ENCODE data around the gene EBF3. TPM values are rescaled to one million over a fixed set of nuclear protein-coding genes. Genes with fewer than 3 reads are reported as not detected.

Gene EBF3
- total RNA-seq, 1 donor from 2014 or later = 0.07 TPM

- no peak for TF ChIP-seq CTCF (IDR thresholded peaks at IDR 0.05; ENCODE audit: insufficient read depth, low read depth, low read length)
- no peak for TF ChIP-seq EZH2 (IDR thresholded peaks at IDR 0.05; ENCODE audit: insufficient read depth, low read length)
- Mint-ChIP-seq H3K9me3 (ENCODE audit: unreplicated experiment) (peaks cover 7% of the 10 kb centered on the region), H3K27ac (ENCODE audit: unreplicated experiment) (no peak overlapping the region), H3K4me3 (ENCODE audit: unreplicated experiment) (no peak overlapping the region), H3K36me3 (ENCODE audit: low read depth, unreplicated experiment) (no peaks in the 10 kb centered on the region), H3K4me1 (ENCODE audit: low read depth, unreplicated experiment) (no peaks in the 10 kb centered on the region), H3K27me3 (ENCODE audit: low read depth, unreplicated experiment) (no peaks in the 10 kb centered on the region)
- H3K9me3 ChIP-seq (ENCODE audit: insufficient read depth, low read depth, low read length) = peaks cover 7% of the 10 kb centered on the region
- H3K79me2 ChIP-seq (ENCODE audit: insufficient read depth, low read length) = no peaks in the 10 kb centered on the region
- no peaks in the 10 kb centered on the region for H3K36me3 ChIP-seq (ENCODE audit: insufficient read depth, low read length)
- H2AFZ ChIP-seq (ENCODE audit: low read depth, low read length) = no peak overlapping the region
- no peak overlapping the region for H3K4me2 ChIP-seq (ENCODE audit: low read length)
- no peak for FAIRE-seq
- H4K20me1 ChIP-seq (ENCODE audit: insufficient read depth, low read length) = no peaks in the 10 kb centered on the region
- H3K27ac ChIP-seq (ENCODE audit: low read depth, low read length) = no peak overlapping the region
- no peak overlapping the region for H3K4me3 ChIP-seq (ENCODE audit: insufficient read depth, low read depth, low read length)
- no peaks in the 10 kb centered on the region for H3K27me3 ChIP-seq (ENCODE audit: insufficient read depth, low read length)
- H3K9ac ChIP-seq (ENCODE audit: low read length) = no peak overlapping the region
- DNase-seq (ENCODE audit: low read depth) = no peak
- H3K4me1 ChIP-seq (ENCODE audit: insufficient read depth, low read length) = no peaks in the 10 kb centered on the region
These were observed 176.5 kb downstream of the EBF3 start for GRCh38 chr10:129787557-129787956.

GRCh38 chr10:129786216-129786615 lies 177.9 kb downstream of the EBF3 start:
- Mint-ChIP-seq H3K9me3 (ENCODE audit: unreplicated experiment) (peaks cover 7% of the 10 kb centered on the region), H3K27me3 (ENCODE audit: low read depth, unreplicated experiment) (no peaks in the 10 kb centered on the region), H3K36me3 (ENCODE audit: low read depth, unreplicated experiment) (no peaks in the 10 kb centered on the region), H3K4me3 (ENCODE audit: unreplicated experiment) (no peak overlapping the region), H3K27ac (ENCODE audit: unreplicated experiment) (no peak overlapping the region), H3K4me1 (ENCODE audit: low read depth, unreplicated experiment) (no peaks in the 10 kb centered on the region)
- TF ChIP-seq EZH2 (IDR thresholded peaks at IDR 0.05; ENCODE audit: insufficient read depth, low read length) (no peak), CTCF (IDR thresholded peaks at IDR 0.05; ENCODE audit: insufficient read depth, low read depth, low read length) (no peak)
- no peak for FAIRE-seq
- Histone ChIP-seq H4K20me1 (ENCODE audit: insufficient read depth, low read length) (no peaks in the 10 kb centered on the region), H3K9me3 (ENCODE audit: insufficient read depth, low read depth, low read length) (peaks cover 3% of the 10 kb centered on the region), H3K4me1 (ENCODE audit: insufficient read depth, low read length) (no peaks in the 10 kb centered on the region), H3K4me2 (ENCODE audit: low read length) (no peak overlapping the region), H3K36me3 (ENCODE audit: insufficient read depth, low read length) (no peaks in the 10 kb centered on the region), H3K27me3 (ENCODE audit: insufficient read depth, low read length) (no peaks in the 10 kb centered on the region), H2AFZ (ENCODE audit: low read depth, low read length) (no peak overlapping the region), H3K9ac (ENCODE audit: low read length) (no peak overlapping the region), H3K79me2 (ENCODE audit: insufficient read depth, low read length) (no peaks in the 10 kb centered on the region), H3K4me3 (ENCODE audit: insufficient read depth, low read depth, low read length) (no peak overlapping the region), H3K27ac (ENCODE audit: low read depth, low read length) (no peak overlapping the region)
- no peak for DNase-seq (ENCODE audit: low read depth)

- no peak for DNase-seq (ENCODE audit: low read depth)
- no peak overlapping the region for H3K4me2 ChIP-seq (ENCODE audit: low read length)
- Mint-ChIP-seq H3K9me3 (ENCODE audit: unreplicated experiment) (peaks cover 7% of the 10 kb centered on the region), H3K36me3 (ENCODE audit: low read depth, unreplicated experiment) (no peaks in the 10 kb centered on the region), H3K4me1 (ENCODE audit: low read depth, unreplicated experiment) (no peaks in the 10 kb centered on the region), H3K4me3 (ENCODE audit: unreplicated experiment) (no peak overlapping the region), H3K27me3 (ENCODE audit: low read depth, unreplicated experiment) (peaks cover 1% of the 10 kb centered on the region), H3K27ac (ENCODE audit: unreplicated experiment) (no peak overlapping the region)
- H3K36me3 ChIP-seq (ENCODE audit: insufficient read depth, low read length) = no peaks in the 10 kb centered on the region
- no peak overlapping the region for H2AFZ ChIP-seq (ENCODE audit: low read depth, low read length)
- no peaks in the 10 kb centered on the region for H3K4me1 ChIP-seq (ENCODE audit: insufficient read depth, low read length)
- no peak overlapping the region for H3K4me3 ChIP-seq (ENCODE audit: insufficient read depth, low read depth, low read length)
- no peak for FAIRE-seq
- H3K27me3 ChIP-seq (ENCODE audit: insufficient read depth, low read length) = no peaks in the 10 kb centered on the region
- H3K79me2 ChIP-seq (ENCODE audit: insufficient read depth, low read length) = no peaks in the 10 kb centered on the region
- H4K20me1 ChIP-seq (ENCODE audit: insufficient read depth, low read length) = no peaks in the 10 kb centered on the region
- peaks cover 3% of the 10 kb centered on the region for H3K9me3 ChIP-seq (ENCODE audit: insufficient read depth, low read depth, low read length)
- H3K27ac ChIP-seq (ENCODE audit: low read depth, low read length) = no peak overlapping the region
- TF ChIP-seq CTCF (IDR thresholded peaks at IDR 0.05; ENCODE audit: insufficient read depth, low read depth, low read length) = no peak
- H3K9ac ChIP-seq (ENCODE audit: low read length) = no peak overlapping the region
These were observed 178.5 kb downstream of the EBF3 start for GRCh38 chr10:129785536-129785981.

Small RNA genes within 50 kb of the gene (microRNA-seq; reads per million reads assigned to microRNA genes)
- gene MIR4297 = not detected

Other genes starting within 250 kb of the EBF3 start
- 0.73 and 0.82 TPM in 2 replicates for gene C10orf143, start 146.6 kb upstream of the EBF3 start, total RNA-seq
- gene GLRX3, start 172.1 kb upstream of the EBF3 start, total RNA-seq = 116 and 137 TPM in 2 replicates

Data from astrocyte (in vitro differentiated cells and primary cell).